Left ventricle myocardium inferior (tissue), 1 donor: Measurements from ENCODE around the gene NRL. TPM values are rescaled to one million over a fixed set of nuclear protein-coding genes. Genes with fewer than 3 reads are reported as not detected.

Source experiments
- DNase-seq: peaks from one replicate; pipeline ENCODE4 v3.0.0-alpha.2; 2020
- H3K27ac ChIP-seq: fragments of 200-600 bp; replicated peaks from 2 replicates; pipeline ENCODE4 v1.8.0; 2021
- H3K27me3 ChIP-seq: fragments of 200-600 bp; 2 replicates; pipeline ENCODE4 v1.8.0; 2021; ENCODE audit warnings: low read depth
- H3K36me3 ChIP-seq: fragments of 200-600 bp; 2 replicates; pipeline ENCODE4 v1.8.0; 2021
- H3K4me1 ChIP-seq: fragments of 200-600 bp; 2 replicates; pipeline ENCODE4 v1.8.0; 2021
- H3K4me3 ChIP-seq: fragments of 200-600 bp; 2 replicates; pipeline ENCODE4 v1.8.0; 2021; ENCODE audit warnings: mild to moderate bottlenecking, moderate library complexity
- H3K9me3 ChIP-seq: fragments of 200-600 bp; replicated peaks from 2 replicates; pipeline ENCODE4 v1.8.0; 2021
- intact Hi-C: fragments of 100-400 bp; cut with micrococcal nuclease; formaldehyde crosslinking; loops from one replicate; pipeline ENCODE4 v1.11.0; 2022
- total RNA-seq: library from RNA; stranded (reverse); fragmentation: NEBNext Ultra II Directional; extraction: Animal tissue kit (Norgen Biotek cat#: 25700); gene quantifications from one replicate; pipeline ENCODE4 v1.2.1, GENCODE V29; 2021
- TF ChIP-seq, protein P1 (sequence below): fragments of 200-600 bp; IDR thresholded peaks from 2 replicates; pipeline ENCODE4 v1.8.0; 2021; ENCODE audit warnings: antibody characterized with exemption, mild to moderate bottlenecking, borderline replicate concordance
- donor health status: DM: no; HTN: yes; CAD: no; lungs with severe emphysema.

The NRL gene
- total RNA-seq, 1 donor from 2014 or later, result 1.5 TPM

DNA sequence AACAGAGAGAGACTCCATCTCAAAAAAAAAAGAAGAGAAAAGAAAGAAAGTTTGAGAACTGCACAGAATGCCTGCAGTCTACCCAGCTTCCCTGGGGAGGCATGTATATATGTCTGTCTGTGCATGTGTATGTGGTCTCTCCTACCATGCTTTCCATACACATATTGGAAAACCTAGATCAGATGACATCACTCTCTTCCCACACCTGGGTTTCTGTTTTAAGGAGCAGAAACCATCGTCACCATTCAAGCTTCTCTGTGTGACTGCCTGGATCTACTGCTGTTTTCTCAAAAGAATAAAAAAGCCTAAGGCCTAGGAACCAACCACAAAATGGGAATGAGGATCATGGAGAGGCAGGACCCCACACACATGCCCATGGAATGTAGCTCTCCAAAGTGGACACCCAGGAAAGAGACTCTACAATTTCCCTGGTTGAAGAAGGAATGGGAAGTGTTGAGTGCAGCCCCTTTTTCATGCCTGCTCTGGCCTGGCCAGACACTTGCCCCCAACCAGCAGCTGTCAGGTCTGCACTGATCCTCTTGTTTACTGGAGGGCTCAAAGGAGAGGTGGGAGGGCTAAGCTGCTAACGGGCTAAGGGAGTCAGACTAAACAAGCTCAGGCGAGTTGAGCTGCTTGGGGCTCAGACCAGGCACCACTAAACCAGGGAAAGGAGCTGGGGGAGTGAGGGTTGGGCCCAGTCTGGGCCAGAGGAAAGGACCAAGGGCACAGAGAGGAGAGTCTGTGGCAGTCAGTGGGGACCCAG, 28.4 kb downstream of the NRL start:
- TF ChIP-seq, protein P1, sequence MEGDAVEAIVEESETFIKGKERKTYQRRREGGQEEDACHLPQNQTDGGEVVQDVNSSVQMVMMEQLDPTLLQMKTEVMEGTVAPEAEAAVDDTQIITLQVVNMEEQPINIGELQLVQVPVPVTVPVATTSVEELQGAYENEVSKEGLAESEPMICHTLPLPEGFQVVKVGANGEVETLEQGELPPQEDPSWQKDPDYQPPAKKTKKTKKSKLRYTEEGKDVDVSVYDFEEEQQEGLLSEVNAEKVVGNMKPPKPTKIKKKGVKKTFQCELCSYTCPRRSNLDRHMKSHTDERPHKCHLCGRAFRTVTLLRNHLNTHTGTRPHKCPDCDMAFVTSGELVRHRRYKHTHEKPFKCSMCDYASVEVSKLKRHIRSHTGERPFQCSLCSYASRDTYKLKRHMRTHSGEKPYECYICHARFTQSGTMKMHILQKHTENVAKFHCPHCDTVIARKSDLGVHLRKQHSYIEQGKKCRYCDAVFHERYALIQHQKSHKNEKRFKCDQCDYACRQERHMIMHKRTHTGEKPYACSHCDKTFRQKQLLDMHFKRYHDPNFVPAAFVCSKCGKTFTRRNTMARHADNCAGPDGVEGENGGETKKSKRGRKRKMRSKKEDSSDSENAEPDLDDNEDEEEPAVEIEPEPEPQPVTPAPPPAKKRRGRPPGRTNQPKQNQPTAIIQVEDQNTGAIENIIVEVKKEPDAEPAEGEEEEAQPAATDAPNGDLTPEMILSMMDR, result no peak
- no peak for DNase-seq
- Histone ChIP-seq H3K36me3 (no peaks in the 10 kb centered on the region), H3K27me3 (peaks cover 13% of the 10 kb centered on the region), H3K4me3 (no peak overlapping the region), H3K27ac (no peak overlapping the region), H3K9me3 (no peaks in the 10 kb centered on the region), H3K4me1 (peaks cover 5% of the 10 kb centered on the region)
- intact Hi-C loops, result no loop called here

DNA sequence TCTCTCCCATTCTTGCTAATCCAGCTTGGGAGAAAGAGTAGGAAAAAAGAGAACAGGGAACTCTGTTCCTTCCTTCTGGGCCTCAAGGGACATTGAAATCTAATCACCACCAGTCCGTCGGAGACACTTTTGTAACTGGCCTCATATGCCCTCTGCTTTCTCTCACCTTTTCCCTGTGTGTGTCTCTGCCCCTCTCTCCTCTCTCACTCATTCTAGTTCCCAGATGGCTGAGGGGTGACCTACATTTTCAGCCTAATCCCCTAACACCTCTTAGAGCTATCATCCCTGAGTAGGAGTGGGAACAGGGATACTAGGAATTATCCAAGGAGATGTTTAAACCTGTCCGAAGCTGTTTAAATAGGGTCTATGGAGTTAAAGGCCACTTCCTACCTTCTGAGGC, 29.5 kb downstream of the NRL start:
- Histone ChIP-seq H3K4me3 (no peak overlapping the region), H3K27me3 (peaks cover 18% of the 10 kb centered on the region), H3K9me3 (no peaks in the 10 kb centered on the region), H3K36me3 (no peaks in the 10 kb centered on the region), H3K4me1 (peaks cover 15% of the 10 kb centered on the region), H3K27ac (no peak overlapping the region)
- no peak for DNase-seq
- TF ChIP-seq, protein P1, result no peak
- intact Hi-C loops, result no loop called here

DNA sequence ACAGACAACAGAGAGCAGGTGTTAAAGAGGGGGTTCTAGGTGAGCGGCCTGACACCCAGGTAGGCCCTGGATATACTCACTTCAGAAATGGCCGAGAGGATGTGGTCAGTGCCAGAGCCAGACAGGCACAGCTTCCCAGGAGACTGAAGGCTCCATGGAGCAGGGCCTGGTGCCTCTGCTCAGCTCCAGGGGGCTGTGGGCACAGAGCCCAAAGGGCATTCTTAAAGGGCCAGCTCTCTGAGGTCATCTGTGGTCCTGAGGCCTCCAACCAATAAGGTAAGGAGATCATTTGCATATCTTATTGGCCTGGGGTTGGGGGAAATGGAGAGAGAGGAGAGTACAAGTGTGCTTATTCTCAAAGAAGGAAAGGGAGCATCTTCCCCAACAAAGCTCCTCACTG, 30.3 kb downstream of the NRL start:
- DNase-seq, result no peak
- intact Hi-C loops, result no loop called here
- no peaks in the 10 kb centered on the region for H3K36me3 ChIP-seq
- TF ChIP-seq, protein P1, result no peak
- H3K27me3 ChIP-seq, result peaks cover 26% of the 10 kb centered on the region
- H3K27ac ChIP-seq, result no peak overlapping the region
- H3K4me3 ChIP-seq, result no peak overlapping the region
- H3K9me3 ChIP-seq, result no peaks in the 10 kb centered on the region
- H3K4me1 ChIP-seq, result peaks cover 15% of the 10 kb centered on the region

DNA sequence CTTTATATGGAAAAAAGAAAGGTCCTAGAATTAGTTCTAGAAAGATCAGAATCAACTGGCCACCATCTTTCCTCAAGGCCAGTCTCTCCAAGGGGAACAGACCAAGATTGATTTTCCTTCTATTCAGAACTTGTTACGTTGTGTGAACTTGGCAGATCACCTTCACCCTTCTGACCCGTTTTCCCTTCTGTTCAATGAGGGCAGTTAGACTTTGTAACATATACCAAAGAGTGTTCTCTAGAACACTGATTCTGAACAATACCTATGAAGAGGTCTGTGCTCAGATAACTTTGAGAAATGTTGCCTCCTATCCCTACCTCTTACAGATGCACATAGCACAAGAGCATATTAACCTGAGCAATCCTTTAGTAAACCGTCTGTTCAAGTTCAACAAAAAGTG, 31.3 kb downstream of the NRL start:
- H3K4me3 ChIP-seq, result no peak overlapping the region
- no peaks in the 10 kb centered on the region for H3K9me3 ChIP-seq
- no peak for DNase-seq
- H3K36me3 ChIP-seq, result no peaks in the 10 kb centered on the region
- peaks cover 15% of the 10 kb centered on the region for H3K4me1 ChIP-seq
- intact Hi-C loops, result no loop called here
- no peak overlapping the region for H3K27ac ChIP-seq
- TF ChIP-seq, protein P1, result no peak
- H3K27me3 ChIP-seq, result peaks cover 29% of the 10 kb centered on the region

DNA sequence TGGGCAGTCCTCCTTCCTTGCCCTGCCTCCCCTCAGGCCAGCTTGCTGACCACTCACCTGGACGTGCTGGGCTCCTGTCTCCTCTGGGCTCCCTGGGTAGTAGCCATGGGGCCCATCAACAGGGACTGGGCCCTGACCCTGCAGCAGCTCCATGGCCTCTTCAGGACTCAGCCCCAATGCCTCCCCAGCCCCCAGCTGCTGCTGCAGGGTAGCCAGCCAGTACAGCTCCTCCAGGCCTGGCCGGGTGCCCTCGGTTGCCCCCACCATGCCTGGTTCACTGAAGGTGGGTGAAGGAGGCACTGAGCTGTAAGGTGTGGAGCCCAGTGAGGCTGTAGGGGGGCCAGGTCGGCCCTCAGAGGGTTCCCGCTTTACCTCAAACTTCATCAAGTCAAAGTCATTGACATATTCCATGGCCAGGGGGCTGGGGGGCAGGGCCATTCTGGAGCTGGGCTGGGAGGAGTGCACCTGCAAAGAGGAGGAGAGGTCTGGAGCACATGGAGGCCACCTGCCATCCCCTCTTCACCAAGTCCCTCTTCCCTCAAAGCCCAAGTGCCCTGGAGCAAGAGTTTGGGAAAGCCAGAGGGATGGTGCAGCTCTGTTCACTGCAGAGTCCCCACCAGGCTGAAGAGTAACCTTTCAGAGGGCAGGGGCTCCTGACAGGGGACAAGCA, 32.2 kb downstream of the NRL start:
- peaks cover 29% of the 10 kb centered on the region for H3K27me3 ChIP-seq
- TF ChIP-seq, protein P1, result no peak
- intact Hi-C loops, result no loop called here
- no peak for DNase-seq
- H3K9me3 ChIP-seq, result no peaks in the 10 kb centered on the region
- no peak overlapping the region for H3K27ac ChIP-seq
- H3K4me1 ChIP-seq, result peaks cover 15% of the 10 kb centered on the region
- no peaks in the 10 kb centered on the region for H3K36me3 ChIP-seq
- H3K4me3 ChIP-seq, result no peak overlapping the region
